Occipital lobe (tissue), 2 donors: ENCODE measurements around the gene SSPN. TPM values are rescaled to one million over a fixed set of nuclear protein-coding genes. Genes with fewer than 3 reads are reported as not detected.

Experiments used
- DNase-seq: peaks from one replicate; lab custom pipeline; 2025; lab: John Stamatoyannopoulos, UW
- total RNA-seq: library from RNA; depleted of rRNA; stranded (reverse); fragments of >200 nt; gene quantifications from one replicate; pipeline ENCODE4 v1.2.3, GENCODE V29; 2014

The SSPN gene
- total RNA-seq, 1 donor from 2014 or later: 3.7 TPM

DNA sequence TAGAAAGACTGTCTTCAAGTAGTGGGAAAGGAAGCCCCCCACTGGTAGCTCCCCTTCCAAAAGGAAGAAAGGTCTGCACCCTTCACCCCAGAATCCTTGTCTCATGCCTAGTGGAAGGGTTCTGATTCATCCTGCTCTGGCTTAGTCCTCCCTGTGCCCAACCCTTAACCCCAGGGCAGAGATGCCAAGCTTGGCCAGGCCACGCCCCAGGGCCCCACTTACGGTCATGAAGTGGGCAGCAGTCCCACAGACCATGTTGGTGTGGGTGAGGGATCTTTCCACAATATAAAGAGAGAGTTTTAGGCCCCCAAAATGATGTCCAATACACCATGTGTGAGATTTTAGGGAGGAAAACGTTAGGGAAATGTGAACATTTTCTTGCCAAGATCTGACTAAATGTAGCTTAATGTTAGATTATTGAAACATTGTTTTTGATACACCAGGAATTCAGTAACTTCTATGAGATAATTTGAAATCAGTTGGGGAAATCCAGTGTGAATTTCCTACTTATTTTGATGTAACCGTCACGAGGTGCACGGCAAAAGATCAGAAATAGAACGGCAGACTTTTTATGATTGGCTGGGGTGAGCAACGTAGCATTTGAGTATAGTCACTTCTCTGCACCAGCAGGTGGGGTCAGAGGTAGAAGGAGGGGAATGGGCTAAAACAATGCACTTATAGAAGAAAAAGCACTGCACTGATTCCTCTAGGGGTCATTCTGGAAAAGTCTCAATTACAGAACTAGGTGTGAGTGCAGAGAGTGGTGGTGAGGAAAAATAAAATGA, 8.2 kb upstream of the SSPN start:
- DNase-seq: no peak

DNA sequence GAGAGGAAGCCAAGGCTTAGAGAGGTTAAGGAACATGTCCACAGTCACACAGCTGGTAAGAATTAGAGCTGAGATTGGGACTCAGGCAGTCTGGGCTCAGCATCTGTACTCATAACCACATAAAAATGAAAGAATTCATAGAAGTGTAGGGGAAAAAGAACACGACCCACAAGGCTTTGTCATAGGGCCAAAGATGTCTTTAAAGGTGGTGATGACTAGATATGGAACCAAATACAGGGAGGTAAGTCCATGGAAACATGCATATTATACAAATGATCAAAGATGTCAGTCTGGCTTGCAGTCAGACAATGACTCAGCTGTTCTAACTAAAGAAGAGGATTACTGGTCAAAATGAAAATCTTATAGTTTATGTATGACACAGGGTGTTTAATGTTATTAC, 7.2 kb upstream of the SSPN start:
- DNase-seq: no peak

DNA sequence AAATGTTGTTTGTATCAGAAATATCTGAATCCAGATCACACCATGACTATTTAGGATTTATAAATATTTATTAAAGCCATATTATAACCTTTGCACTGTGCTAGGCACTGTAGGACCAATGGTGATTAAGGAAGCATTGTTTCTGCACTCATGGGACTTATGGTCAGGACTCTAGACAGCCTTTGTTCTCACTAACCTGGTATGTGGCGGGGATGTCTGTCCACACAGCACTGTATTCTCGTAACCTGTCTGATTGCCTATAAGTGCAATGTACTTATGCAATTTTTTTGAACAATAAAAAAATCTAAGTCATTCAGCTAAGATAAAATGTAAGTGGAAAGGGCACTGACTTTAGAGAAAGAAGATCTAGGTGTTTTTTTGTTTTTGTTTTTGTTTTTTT, 6.7 kb upstream of the SSPN start:
- DNase-seq: no peak

DNA sequence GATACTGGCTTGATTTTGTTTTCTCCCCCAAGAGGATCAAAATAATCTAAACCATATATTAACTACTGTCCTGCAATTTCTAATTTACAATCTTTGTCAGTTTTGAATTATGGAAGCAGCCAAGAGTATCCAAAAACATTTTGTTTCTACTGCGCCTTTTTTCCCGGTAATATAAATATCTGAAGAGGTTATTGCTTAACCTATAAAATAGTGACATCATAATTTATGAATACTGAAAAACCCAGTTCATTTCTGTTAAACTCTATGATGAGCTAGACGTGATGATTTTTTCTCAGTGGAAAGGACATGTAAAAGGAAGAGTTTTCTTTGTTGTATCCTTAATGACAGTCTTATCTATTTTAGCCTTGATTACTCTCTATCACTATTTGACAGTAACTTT, 3.2 kb upstream of the SSPN start:
- no peak for DNase-seq

DNA sequence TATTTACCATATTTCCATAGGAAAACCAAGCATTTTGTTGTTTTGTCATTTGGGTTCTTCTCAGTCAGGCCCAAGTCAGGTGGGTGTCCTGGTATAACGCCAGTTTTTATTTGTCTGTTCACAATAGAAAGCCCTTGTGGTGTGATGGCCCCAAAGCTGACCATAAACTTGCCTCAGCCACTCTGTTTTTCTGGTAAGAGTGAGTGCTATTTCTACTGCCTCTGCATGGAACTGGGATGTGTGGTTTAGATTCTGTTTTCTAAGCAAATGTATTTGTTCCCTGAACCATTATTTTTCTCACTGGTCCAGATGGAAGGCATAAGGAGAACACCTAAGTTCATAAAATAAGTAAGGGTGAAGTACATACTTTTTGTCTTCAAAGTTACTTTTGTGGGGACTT, 1.8 kb upstream of the SSPN start:
- DNase-seq: no peak

DNA sequence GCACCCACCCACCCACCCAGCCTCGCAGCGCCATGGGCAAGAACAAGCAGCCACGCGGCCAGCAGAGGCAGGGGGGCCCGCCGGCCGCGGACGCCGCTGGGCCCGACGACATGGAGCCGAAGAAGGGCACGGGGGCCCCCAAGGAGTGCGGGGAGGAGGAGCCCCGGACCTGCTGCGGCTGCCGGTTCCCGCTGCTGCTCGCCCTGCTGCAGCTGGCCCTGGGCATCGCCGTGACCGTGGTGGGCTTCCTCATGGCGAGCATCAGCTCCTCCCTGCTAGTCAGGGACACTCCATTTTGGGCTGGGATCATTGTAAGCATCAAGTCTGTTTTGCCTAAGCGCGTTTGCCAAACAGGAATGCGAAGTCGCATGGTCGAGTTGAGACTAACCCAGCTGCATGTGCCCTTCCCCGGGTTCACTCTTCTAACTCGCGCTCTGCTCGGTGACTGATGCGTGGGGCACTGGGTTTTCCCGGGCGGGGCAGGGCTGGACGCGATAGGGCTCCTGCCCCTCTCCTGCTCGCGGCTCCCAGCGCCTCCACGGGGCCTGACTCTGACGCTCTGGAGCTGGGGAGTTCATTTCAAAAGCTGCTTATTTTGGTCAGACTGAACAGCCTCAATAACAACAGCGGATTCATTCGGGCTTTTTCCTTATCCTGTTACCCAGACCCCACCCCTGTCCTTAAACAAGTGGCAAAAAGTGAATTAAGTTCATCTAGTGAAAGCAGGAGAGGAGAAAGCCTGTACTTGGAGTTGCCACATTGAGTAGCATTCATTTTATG, 458 bp downstream of the SSPN start:
- DNase-seq: peak; percentile 61

DNA sequence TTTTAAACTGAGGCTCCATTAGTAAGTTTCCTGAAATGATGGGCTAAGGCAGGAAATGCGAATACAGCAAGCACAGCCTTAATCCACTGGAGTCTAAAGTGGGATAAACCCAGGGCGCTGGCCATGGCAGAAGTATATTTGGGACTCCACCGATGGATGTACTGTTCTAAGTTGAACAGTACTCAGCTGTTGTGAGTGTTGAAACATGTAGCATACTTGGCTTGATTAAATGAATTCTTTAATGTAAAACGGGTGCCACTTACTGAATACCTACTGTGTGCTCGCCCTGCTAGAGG, 996 bp downstream of the SSPN start:
- DNase-seq: no peak

DNA sequence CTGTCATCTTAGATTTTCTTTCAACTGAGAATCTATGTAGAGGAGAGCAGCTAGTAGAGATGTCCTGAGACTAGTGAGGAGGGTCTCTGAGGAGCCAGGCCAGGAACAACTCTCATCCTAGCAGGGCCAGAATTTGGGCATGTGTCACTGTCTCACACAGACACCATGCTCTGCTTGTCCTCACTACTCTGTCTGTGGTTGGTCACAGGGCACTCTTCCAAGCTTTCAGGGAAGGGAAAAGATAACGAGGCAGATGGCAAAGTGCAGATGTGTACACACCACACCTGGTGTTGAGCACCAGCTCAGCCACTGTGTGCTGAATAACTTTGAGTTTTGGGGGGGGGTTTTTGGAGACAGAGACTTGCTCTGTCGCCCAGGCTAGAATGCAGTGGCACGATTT, 2.5 kb downstream of the SSPN start:
- no peak for DNase-seq

DNA sequence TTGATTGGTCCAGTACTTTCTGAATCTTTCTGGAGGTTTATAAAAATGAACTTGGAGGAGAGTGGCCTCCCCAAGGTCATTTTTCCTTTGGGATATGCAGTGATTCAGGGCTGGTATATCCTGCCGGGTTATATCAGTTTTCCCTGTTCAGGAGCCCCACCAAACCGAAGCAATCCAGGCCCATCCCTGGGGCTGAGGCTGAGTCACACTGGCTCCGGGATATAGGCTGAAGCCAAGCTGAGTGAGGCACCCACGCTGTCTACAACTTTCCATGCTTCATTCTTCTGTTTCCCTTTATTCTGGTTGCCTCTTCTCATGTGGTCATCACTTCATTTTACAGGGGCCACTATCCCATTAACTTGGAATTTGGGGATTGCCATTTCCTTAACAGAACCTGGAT, 3.4 kb downstream of the SSPN start:
- DNase-seq: no peak

DNA sequence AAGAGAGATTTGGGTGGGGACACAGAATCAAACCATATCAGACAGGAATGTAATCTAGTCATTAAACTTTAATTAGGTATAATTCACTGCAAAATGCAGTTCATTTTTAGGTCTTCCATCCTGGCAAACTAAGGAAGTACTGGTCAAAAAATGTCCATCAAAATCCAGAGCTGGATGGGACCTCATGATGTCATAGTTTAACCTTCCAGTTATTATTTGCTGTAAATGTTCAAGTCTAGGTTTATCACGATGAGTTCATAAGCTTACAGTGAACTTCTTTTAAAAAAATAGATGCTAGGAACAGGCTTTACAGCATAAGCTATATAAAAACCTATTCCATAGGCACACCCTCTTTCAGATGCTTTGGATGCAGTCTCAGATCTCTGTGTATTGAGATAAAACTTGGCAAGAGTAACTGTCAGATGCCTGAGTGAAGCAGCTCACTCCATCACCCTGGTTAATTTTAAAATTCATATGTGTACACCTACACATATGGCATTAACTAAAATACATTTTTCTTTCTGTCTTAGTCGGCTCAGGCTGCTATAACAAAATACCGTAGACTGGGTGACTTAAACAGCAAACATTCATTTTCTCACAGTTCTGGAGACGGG, 7.9 kb downstream of the SSPN start:
- no peak for DNase-seq

DNA sequence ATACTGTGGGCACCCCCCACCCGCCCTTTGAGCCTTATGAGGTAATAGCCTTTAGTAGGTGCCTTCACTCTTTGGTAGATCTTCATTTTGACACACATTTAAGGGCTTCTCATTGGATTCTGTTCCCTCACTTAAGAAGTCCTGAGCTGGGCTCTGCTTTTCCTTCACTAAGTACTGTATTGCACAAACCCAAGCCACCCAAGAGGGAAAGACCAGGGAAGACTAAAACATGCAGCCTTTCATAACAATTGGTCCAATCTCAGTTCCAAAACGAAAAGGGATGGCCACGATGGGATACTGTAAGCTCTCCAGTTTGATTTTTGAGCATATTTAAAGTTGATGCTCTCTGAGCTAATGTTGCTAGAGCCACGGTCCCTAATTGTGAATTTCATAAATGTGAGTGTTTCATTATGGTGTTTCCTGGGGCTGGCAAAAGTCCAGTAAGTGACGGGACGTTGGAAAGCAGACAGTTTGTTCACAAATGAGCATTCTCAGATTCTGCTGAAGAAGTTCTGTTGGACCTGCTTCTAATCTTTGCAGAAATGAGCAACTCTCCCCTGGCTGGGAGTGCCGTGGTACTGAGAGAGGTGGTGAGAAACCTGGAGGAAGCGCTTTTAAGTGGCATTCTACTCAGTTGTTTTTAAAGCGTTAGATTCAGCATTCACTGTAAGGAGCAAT, 9.4 kb downstream of the SSPN start:
- DNase-seq: no peak

DNA sequence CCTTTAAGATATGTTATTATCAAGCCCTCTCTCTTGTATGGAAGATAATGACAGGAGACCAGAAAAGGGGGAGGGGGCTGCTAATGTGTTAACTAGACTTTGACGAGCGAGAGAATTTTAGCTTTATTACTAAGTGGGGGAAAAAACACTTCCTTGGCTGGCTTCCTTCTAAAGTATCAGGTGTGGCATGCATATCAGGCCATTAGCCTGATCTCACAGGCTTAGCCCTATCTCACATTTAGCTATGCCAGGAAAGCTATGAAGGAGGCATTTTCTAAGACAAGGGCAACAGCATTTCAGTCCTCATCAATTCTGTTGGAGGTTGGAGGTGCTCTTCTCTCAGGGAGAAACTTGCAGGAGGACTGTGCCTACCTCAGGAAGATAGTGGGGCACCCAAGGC, 9.9 kb downstream of the SSPN start:
- DNase-seq: no peak

DNA sequence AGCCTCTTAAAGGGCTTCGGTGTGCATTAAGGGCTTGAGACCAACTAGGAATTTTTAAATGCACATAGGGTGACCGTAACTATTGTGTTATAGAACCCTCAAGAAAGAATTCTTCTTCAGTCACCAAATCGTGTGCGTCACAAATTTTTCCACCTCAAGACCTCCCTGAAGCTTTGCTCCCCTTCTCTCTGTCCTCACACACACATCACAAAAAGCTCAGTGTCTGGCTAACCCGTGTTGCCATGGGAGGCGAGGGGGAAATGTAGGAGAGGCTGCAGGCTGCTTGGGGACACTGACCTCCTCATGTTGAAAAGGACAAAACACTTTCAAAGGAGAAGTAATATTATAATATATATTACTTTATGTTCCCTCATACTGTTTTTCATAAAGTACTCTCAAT, 10.6 kb downstream of the SSPN start:
- DNase-seq: no peak

DNA sequence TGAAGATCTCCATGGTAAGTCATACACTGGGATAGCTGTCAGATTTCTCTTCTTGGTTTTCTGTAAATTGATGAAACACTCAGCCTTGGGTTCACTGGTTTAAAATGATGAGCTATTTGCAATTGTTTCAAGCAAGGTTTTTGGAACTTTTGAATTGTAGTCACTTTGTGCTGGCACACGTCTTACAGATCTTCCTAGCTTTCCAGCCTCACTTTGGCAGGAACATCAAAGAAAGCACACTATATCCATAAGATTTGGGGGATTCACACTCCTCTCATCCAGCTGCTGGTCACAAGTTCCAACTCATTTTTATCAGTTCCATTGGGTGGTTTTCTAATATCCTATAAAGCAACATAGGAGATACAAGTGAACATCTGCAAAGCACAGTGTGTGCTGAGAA, 16.0 kb downstream of the SSPN start:
- no peak for DNase-seq

DNA sequence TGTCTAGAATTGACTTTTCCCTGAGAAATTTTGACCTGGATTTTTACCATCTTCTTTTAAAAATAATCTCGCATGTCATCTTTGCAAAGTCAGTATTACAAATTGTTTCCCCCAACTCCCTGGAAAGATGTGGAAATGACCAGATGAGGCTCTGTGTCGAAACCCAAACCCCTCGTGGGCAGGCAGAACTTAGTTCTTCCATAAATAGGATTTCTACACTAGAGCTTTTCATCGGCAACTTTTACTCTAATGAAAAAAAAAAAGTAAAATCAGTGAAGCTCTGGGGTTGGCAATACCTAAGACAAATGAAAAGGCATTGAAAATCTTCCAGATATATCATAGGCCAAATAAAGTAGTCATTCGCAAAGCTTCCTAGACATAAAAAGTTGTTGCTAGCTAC, 17.0 kb downstream of the SSPN start:
- no peak for DNase-seq

DNA sequence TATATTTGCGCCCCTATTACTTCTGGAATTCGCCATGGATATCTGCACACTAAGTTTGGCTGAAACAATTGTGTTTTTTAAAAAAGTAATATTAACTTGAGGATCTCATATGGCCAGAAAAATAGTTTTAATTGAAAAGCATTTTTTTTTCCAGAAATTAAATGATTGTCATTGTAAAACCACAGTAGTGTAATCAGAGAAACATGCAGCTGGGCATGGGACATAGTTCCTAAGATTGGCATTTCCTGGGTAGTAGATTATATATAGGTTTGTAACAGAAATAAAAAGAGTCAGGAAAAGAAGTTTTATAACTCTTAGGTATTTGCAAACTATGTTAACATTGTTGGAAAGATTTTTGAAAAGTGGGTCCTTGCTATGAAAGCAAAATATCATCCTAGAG, 17.6 kb downstream of the SSPN start:
- DNase-seq: no peak

DNA sequence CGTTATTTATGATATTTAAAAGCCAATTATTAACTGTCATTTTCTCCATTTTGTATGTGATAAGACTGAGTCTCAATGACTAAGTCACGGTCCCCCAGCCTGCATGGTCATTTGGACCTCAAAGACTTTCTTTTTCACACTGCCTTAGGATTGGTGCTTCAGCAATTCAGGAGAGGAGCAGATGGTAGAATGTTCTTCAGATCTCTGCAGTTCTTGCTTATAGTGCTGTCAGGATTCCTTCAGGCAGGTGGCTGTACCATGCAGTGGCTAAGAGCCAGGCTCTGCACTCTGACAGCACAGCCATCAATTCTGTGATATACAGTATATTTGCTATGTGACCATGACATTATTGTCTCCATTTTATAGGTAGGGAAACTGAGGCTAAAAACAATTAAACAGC, 18.7 kb downstream of the SSPN start:
- DNase-seq: no peak

DNA sequence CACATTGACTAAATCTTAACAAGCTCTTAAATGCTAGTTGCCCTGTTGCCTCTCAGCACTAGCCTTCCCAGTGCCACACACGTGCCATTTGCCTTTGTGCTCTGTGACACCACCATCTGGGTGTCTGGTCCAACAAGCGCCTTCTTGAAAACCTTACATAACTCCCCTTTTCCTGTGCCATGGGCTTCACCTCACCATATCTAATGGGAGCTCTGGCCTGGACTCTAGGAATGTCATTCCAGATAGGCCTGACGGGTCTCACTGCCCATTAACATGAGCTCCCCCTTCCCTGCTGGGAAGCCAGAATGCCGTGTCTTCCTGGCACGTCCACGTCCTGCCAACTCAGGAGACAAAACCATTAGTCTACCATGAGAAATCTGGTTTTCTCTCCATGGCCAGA, 24.4 kb downstream of the SSPN start:
- no peak for DNase-seq

DNA sequence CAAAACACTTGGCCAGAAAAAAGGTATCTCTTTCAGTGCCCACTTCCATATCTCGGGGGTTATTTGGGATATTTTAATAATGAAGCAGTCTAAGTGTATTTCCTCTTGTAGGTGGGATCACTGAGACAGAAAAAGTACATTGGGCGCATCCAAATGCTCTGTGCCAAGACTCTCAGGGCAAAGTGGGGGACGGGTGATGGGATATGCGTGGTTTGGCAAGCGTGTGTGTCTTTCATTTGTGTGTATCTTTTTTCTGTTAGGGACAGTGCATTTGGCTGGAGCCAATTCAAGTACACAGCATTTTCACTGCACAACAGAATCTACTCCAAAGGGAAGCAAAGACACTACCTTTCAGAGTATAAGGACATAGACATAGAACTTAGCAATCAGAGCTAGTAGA, 29.3 kb downstream of the SSPN start:
- DNase-seq: no peak

DNA sequence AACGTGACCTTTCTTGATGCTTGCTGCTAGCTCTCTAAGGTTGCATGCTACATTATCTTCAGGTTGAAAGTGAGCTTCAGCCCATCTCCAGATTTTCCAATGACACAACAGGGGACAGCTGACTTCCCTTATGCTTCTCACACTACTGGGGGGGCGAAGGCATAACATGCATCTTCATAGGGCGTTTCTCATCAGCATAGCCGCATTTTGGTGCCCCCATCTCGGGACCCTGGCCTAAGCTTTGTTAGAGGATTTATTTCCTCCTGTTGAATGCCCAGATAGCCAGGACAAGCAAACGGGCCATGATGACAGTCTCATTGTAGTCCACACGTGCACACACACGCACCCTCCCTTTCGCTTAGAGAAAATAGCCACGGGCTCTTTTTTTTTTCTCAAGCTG, 30.7 kb downstream of the SSPN start:
- DNase-seq: no peak

DNA sequence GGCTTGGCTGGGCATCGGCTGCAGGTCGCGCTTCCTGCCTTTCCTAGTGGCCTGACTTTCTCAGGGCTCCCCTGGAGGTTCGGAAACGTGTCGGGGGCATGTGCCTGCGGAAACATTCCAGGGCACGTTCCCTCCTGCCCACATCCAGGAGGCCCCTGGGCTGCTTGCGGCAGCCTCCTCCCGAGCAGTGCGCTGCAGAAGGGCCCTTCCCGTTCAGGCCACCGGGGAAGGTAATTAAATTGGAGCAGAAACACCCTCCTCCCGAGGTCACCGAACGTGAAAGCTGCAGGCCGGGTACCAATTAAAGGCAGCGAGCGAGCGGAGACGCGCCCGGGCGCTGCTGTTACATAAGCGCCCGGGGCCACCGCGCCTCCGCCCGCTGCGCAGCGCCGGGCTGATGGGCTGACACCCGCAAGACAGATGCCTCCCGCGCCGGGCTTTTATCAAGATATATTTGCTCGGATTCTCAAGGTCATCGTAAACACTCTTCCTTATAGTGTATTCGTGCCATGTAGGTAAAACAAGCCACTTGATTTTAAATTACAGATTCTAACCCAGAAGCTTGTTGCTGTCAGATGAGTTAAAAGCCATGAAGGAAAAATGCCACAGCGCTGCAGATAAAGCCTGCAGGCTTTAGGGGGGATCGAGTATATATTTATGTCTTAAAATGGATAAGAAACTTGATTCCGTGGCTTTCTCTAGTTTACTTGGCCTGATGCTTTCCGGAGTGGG, 31.4 kb downstream of the SSPN start:
- DNase-seq: peak; percentile 14

DNA sequence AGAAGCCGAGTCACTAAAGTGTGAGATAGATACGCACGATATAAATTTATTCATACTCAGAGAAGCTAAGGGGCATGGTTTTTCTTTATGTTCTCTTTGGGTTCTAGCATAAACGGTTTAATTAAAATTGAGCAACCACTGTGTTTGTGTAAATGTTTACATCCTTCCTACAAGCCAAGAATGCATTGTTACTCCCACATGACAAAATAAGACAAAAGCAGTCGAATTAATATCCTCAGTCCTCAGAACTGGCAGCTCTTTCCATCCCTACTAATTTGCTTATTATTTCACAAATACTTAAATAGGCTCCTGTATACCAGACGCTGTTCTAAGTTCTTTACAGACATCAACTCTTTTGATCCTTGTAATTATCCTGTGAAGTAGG, 32.0 kb downstream of the SSPN start:
- DNase-seq: no peak
